Measurements from ENCODE around the gene KRTAP1-4.

The KRTAP1-4 gene

GRCh38 chr17:41029633-41030245 lies at the start of gene KRTAP1-4:
Gene KRTAP1-4, minus strand, starts transcription at chr17:41030195. Its CDS starts 117 bp downstream, at chr17:41030078.
- H3K4me1 ChIP-seq (ENCODE audit: control insufficient read depth, low read length), result no peaks in the 10 kb centered on the region
- H3K79me2 ChIP-seq (ENCODE audit: control insufficient read depth, low read length), result no peaks in the 10 kb centered on the region
- no peaks in the 10 kb centered on the region for H3K9me3 ChIP-seq (ENCODE audit: control insufficient read depth, insufficient read depth, low read length)
- H3K27me3 ChIP-seq (ENCODE audit: control insufficient read depth, low read length), result no peaks in the 10 kb centered on the region
- H3K36me3 ChIP-seq (ENCODE audit: control insufficient read depth, low read length), result no peaks in the 10 kb centered on the region
- H3K4me2 ChIP-seq (ENCODE audit: low read length), result no peak within 1 kb of the TSS
- TF ChIP-seq EZH2phosphoT487 (IDR thresholded peaks at IDR 0.05; ENCODE audit: borderline replicate concordance, low read length) (no peak), CTCF (IDR thresholded peaks at IDR 0.05; ENCODE audit: low read depth, low read length, poor library complexity, severe bottlenecking) (no peak)
- H3F3A ChIP-seq (ENCODE audit: control insufficient read depth, insufficient read depth), result no peaks in the 10 kb centered on the region
- H4K20me1 ChIP-seq (ENCODE audit: control insufficient read depth, insufficient read depth, low read depth, low read length), result no peaks in the 10 kb centered on the region
- no peak within 1 kb of the TSS for H3K27ac ChIP-seq (ENCODE audit: low read depth, low read length)
- H3K9me2 ChIP-seq (replicated peaks; ENCODE audit: control insufficient read depth, low read length), result no peaks in the 10 kb centered on the region
- no peak within 1 kb of the TSS for H3K4me3 ChIP-seq (ENCODE audit: low read length)

- no peaks in the 10 kb centered on the region for H3K9me2 ChIP-seq (replicated peaks; ENCODE audit: control insufficient read depth, low read length)
- TF ChIP-seq EZH2phosphoT487 (IDR thresholded peaks at IDR 0.05; ENCODE audit: borderline replicate concordance, low read length) (no peak), CTCF (IDR thresholded peaks at IDR 0.05; ENCODE audit: low read depth, low read length, poor library complexity, severe bottlenecking) (no peak)
- no peaks in the 10 kb centered on the region for H4K20me1 ChIP-seq (ENCODE audit: control insufficient read depth, insufficient read depth, low read depth, low read length)
- H3K4me1 ChIP-seq (ENCODE audit: control insufficient read depth, low read length), result no peaks in the 10 kb centered on the region
- H3K27ac ChIP-seq (ENCODE audit: low read depth, low read length), result no peak overlapping the region
- no peaks in the 10 kb centered on the region for H3F3A ChIP-seq (ENCODE audit: control insufficient read depth, insufficient read depth)
- no peaks in the 10 kb centered on the region for H3K9me3 ChIP-seq (ENCODE audit: control insufficient read depth, insufficient read depth, low read length)
- peaks cover 5% of the 10 kb centered on the region; the same call in 1 of the 2 replicates for H3K27me3 ChIP-seq (ENCODE audit: control insufficient read depth, low read length)
- H3K4me2 ChIP-seq (ENCODE audit: low read length), result no peak overlapping the region
- no peaks in the 10 kb centered on the region for H3K79me2 ChIP-seq (ENCODE audit: control insufficient read depth, low read length)
- no peak overlapping the region for H3K4me3 ChIP-seq (ENCODE audit: low read length)
- H3K36me3 ChIP-seq (ENCODE audit: control insufficient read depth, low read length), result no peaks in the 10 kb centered on the region
Observed at GRCh38 chr17:41076788-41077187, 46.8 kb upstream of the KRTAP1-4 start.

GRCh38 chr17:41073676-41074075 lies 43.7 kb upstream of the KRTAP1-4 start:
- peaks cover 5% of the 10 kb centered on the region; the same call in 1 of the 2 replicates for H3K27me3 ChIP-seq (ENCODE audit: control insufficient read depth, low read length)
- H3K27ac ChIP-seq (ENCODE audit: low read depth, low read length), result no peak overlapping the region
- H4K20me1 ChIP-seq (ENCODE audit: control insufficient read depth, insufficient read depth, low read depth, low read length), result no peaks in the 10 kb centered on the region
- H3K9me2 ChIP-seq (replicated peaks; ENCODE audit: control insufficient read depth, low read length), result no peaks in the 10 kb centered on the region
- no peak overlapping the region for H3K4me3 ChIP-seq (ENCODE audit: low read length)
- TF ChIP-seq EZH2phosphoT487 (IDR thresholded peaks at IDR 0.05; ENCODE audit: borderline replicate concordance, low read length), result no peak
- TF ChIP-seq CTCF (IDR thresholded peaks at IDR 0.05; ENCODE audit: low read depth, low read length, poor library complexity, severe bottlenecking), result no peak
- no peaks in the 10 kb centered on the region for H3K9me3 ChIP-seq (ENCODE audit: control insufficient read depth, insufficient read depth, low read length)
- no peaks in the 10 kb centered on the region for H3K79me2 ChIP-seq (ENCODE audit: control insufficient read depth, low read length)
- no peaks in the 10 kb centered on the region for H3K36me3 ChIP-seq (ENCODE audit: control insufficient read depth, low read length)
- no peaks in the 10 kb centered on the region for H3K4me1 ChIP-seq (ENCODE audit: control insufficient read depth, low read length)
- H3F3A ChIP-seq (ENCODE audit: control insufficient read depth, insufficient read depth), result no peaks in the 10 kb centered on the region
- no peak overlapping the region for H3K4me2 ChIP-seq (ENCODE audit: low read length)
